GM18517 (cell line): ENCODE measurements around the gene DLX2.

Experiments
- ATAC-seq: cut with Tn5 transposase; IDR thresholded peaks from one replicate; pipeline ENCODE4 v1.9.1; 2021; ENCODE audit warnings: mild to moderate bottlenecking, moderate library complexity; ENCODE audit not compliant: unreplicated experiment

The DLX2 gene

DNA sequence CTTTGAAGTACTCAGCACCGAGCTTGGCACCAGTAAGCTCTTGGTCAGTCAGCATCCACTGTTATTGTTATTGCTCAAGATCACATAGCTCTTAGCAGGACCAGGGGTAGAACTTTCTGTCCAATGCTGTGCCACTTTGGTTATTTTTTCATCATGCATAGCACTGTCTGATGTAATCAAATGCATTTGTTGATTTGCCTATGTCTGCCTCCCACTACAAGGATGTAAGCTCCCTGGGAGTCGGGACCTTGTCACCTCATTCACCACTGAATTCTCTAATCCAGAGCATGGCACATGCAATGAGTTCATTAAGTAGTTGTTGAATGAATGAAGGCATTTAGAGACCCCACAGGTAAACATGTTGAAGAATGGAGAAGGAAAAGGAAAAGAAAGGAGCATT is 46.4 kb downstream of the DLX2 start:
- ATAC-seq = no peak

DNA sequence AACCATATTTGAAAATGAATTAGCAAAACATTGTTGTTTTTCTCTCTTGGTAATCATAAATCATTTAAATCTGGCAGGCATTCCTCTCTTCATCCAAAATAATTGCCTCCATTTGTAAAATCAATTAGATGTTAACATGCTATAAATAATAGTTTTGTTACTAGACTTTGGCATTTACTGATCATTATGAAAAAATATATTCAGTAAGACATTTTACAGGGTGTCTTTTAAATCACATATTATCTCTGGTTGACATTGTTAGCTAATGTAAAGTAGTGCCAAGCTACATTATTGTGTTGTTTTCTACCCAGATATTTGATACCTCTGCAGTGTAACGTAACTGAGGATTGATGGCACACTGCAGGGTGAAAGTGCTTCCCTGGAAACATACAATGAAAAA is 49.2 kb downstream of the DLX2 start:
- no peak for ATAC-seq

DNA sequence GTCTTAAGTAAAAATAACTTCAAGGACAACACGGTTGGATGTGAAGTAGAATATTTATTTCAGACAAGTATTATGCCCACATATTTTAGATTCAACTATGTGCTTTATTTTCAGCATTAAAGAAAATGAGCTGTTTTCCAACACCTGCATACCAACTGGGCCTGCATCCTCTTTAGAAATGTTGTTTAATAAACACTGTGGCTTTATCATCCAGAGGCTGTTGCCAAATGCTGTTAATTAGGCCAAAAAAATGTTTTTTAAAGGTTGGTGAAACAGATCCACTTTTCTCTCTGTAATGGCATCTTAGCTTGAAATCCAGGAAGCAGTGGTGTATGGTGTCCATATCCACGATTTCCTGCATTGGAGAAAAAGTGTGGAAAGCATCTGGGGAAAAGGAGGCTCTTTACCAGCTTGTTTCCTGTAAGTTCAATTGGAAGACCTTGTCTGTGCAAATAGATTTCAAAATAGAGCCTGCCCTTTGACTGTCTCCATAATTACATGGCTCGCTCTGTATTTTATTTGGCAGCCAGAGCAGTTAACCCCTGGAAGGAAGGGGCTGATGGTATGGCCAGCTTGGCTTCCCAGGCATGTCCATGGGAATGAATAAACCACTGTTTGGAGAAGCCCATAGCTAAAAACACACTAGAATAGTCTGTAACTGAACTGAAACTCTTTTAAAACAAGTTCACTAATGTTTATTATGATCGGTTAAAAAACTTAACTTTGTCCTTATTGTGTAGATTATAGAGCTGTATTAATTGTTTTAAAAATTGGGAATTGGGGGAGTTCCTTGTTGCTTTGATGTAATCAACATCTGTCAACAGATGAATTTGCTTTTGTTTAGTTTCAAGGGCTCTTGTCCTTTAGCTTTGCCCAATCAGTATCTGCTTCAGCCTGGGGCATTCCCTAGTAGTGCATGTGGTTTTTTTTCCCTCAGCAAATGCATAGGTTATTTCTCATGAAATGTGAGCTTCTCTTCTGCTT is 50.4 kb downstream of the DLX2 start:
- ATAC-seq = no peak

DNA sequence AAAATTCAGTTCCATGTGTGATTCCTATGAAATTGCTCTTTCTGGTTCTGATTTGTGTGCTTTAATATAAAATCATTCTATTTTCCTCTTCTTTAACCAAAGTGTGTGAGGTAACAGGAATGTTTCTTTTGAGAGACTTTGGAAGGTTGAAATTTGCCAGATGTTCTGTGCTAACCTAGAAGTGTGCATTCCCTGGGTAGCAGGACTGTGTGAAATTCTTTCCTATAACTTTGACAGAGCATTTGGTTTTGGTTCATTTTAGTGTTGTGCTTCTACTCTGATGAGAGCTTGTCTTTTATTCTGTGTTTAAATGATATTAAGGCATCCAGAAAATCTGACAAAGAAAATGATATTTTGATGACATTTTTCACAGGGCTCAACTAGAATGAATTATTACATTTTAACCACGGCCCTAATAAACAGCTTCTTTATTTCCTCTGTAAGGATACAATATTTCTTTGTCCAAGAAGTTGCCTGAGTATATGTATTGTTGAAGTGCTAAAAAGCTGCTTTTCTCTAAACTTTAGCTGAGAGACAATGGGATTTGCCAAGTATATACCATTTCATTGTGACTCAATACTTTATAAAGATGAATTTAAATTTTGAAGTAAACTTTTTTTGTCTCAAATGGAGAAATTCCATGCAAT is 52.1 kb downstream of the DLX2 start:
- no peak for ATAC-seq

DNA sequence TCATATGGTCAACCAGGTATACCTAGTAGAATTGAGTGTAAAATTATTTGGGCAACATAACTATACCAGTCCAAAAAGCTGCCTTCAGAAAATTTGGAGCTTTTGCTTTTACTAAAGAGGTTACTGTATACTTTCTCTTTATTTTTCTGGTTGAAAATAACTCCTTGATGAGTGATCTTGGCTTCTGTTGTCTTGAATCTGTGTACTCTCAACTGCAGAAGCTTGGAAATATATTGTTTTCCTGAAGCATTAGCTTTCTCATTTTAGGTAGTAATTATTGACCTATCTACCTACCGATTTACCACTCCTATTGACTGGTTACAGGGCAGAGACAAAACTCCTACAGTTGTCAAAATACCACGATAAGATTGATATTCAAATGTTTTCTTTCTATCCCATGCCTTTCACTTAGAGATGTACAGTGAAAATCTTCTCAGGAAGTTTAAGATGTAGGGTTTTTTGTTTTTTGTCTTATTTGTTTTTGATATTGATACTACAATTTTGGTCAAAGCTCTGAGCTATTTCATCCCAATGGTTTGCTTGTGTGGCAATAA is 53.1 kb downstream of the DLX2 start:
- no peak for ATAC-seq
